HG02938 (cell line): ENCODE results near the gene CIC.
A peak's percentile ranks its signal among the peaks of the same experiment; 100 is the strongest.

Experiments used
- ATAC-seq: cut with Tn5 transposase; IDR thresholded peaks from one replicate; pipeline ENCODE4 v1.9.1; 2021; ENCODE audit warnings: mild to moderate bottlenecking, moderate library complexity; ENCODE audit not compliant: unreplicated experiment

The CIC gene

GRCh38 chr19:42303876-42304275 lies 34.8 kb downstream of the CIC start:
- ATAC-seq: no peak

- no peak for ATAC-seq
Measured at GRCh38 chr19:42306646-42307045, 37.6 kb downstream of the CIC start.

- no peak for ATAC-seq
Measured at GRCh38 chr19:42309686-42310085, 40.6 kb downstream of the CIC start.

DNA sequence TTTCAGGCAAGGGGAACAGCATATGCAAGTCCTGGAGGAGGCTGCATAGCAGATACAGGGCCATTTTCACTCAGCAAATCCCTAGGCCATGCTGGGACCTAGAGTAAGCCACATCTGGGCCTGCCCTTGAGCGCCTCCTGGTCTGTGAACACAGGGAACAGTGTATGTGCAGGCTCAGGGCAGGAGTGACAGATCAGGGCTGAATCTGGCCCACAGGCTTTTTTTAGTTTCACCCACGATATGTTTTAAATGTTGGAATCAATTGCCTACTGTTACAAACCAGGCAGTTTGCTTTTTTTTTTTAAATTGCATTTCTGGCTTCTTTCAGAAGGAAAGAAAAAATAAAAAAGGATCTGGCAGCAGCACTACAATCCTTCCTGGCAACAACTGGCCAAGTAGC lies 42.6 kb downstream of the CIC start:
- ATAC-seq: no peak

- no peak for ATAC-seq
Measured at GRCh38 chr19:42312370-42312769, 43.3 kb downstream of the CIC start.

DNA sequence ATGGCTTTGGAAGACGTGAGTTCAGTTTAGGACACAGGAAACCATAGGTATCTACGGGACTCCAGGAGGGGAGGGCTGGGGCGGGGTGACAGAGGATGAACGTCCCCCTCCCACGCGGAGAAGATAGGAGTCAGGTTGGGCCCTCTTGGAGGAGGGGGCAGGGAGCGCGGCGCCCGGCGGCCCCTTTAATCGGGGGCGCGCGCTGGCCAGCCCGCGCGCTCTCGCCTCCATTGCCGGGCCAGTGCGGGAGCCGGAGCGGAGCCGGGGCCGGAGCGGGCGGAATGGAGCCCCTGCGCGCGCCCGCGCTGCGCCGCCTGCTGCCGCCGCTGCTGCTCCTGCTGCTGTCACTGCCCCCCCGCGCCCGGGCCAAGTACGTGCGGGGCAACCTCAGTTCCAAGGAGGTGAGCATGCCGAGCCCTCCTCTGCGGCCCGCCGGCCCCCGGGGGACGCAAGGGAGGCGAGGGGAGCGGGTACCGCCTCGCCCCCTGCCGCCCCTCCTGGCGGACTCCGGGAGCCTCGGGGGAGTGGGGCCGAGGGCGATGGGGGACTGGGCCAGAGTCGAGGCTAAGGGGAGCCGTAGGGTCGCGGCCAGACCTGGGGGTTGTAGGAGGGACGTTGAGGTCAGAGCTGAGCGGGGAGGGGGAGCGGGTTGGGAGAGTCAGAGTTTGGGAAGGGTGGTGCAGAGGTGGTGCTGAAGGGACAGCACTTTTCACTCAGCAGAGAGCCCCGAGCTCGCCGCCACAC lies 44.2 kb downstream of the CIC start, which contains the start of gene TMEM145:
TMEM145 (plus strand) TSS at position 214 of the 744 bp plus-strand sequence; CDS start at position 282, 68 bp downstream.
- ATAC-seq: no peak

- ATAC-seq: no peak
Measured at GRCh38 chr19:42313840-42314755, 45.0 kb downstream of the CIC start.

DNA sequence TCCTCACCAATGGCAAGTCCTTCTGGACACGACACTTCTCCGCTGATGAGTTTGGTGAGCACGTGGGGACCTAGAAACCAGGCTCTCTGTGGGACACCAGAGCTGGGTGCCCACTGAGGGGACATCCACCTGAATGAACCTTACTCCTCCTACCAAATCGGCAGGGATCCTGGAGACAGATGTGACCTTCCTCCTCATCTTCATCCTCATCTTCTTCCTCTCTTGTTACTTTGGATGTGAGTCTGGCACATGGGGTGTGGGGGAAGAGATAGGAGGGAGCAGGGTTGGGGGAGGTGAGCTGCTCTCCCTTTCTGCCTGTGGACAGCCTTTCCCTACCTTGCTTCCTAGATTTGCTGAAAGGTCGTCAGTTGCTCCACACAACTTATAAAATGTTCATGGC lies 46.0 kb downstream of the CIC start:
- ATAC-seq: no peak

GRCh38 chr19:42316223-42317211 lies 47.5 kb downstream of the CIC start:
- no peak for ATAC-seq

- no peak for ATAC-seq
Measured at GRCh38 chr19:42317535-42317934, 48.5 kb downstream of the CIC start.

- no peak for ATAC-seq
Measured at GRCh38 chr19:42322305-42322704, 53.3 kb downstream of the CIC start.

DNA sequence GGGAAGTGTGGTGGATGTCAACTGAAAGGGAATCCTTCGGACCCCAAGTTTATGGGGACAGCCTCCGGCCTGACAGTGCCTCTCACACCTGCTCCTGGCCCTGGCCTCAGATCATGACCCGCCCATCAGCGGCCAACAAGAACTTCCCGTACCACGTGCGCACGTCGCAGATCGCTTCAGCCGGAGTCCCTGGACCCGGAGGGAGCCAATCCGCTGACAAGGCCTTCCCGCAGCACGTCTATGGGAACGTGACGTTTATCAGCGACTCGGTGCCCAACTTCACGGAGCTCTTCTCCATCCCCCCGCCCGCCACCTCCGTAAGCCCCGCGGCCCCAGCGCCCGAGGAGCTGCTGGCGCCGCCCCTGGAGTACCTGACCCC lies 54.4 kb downstream of the CIC start:
- ATAC-seq: no peak

GRCh38 chr19:42323852-42324654 lies 55.0 kb downstream of the CIC start:
- ATAC-seq: no peak

GRCh38 chr19:42324655-42325307 lies 55.7 kb downstream of the CIC start:
- ATAC-seq: no peak

GRCh38 chr19:42325308-42325895 lies 56.4 kb downstream of the CIC start, which contains the start of gene MEGF8:
TSS of gene MEGF8 (plus strand) at chr19:42325635. CDS start at chr19:42326244, 609 bp downstream.
- peak; percentile 95 for ATAC-seq

DNA sequence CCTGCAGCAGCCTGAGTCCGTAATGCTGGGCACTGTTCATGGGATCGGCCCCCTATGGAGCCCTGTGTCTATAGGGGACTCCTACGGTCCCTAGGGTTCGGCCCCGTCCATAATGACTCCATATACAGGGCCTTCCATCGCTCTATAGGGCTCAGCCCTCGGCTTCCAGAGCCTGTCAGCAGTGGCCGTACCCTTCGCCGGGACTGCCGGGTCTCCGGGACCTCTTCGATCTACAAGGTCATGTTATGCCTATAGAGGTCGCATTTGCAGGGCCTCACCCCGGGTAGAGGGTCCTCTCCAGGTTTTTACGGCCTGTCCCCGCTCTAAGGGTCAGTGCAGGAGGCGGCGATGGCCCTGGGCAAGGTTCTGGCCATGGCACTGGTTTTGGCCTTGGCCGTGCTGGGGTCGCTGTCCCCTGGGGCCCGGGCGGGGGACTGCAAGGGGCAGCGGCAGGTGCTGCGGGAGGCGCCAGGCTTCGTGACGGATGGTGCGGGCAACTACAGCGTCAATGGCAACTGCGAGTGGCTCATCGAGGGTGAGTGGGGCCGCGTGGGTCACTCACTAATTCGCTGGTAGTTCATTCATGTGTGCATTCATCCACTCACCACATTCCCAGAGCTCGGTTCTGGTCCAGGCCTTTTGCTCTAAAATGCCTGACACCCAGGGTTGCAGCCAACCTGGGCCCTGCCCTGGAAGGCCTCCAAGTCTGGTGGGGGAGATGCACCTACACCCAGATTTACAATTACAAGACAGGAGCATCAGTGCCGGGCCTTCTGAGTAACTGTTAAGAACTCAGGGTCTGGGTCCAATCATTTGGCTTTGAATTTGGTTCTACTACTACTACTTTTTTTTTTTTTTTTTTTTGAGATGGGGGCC lies 57.1 kb downstream of the CIC start:
- no peak for ATAC-seq

DNA sequence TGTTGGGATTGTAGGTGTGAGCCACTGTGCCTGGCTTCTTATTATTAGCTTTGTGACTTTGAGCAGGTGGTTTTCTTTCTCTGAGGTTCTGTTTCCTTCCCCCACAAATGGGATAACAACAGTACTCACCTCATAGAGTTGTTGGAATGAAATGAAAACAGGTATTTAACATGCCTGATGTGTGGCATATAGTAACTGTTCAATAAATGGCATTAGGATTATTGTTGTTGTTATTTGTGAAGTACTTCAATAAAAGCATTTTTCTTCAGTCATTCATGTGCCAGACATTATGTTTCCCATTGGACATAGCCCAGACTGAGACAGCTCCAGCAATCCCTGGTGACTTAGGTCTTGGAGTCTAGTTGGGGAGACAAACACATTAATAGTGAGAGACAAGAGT lies 57.9 kb downstream of the CIC start:
- no peak for ATAC-seq

GRCh38 chr19:42327381-42327780 lies 58.3 kb downstream of the CIC start:
- no peak for ATAC-seq
